GM12878 (cell line): ENCODE measurements around the gene TMEM150A.

ENCODE experiments used
- EZH2 ChIP-seq: IDR thresholded peaks from 2 replicates; pipeline ENCODE4 v1.6.1; 2012; ENCODE audit warnings: low read depth, mild to moderate bottlenecking, control low read depth, inconsistent platforms, low read length, borderline replicate concordance; ENCODE audit not compliant: control insufficient read depth
- GABPA ChIP-seq: IDR thresholded peaks from 2 replicates; pipeline ENCODE4 v1.6.1; 2014; ENCODE audit warnings: antibody characterized with exemption, low read depth, mild to moderate bottlenecking, inconsistent platforms
- MXI1 ChIP-seq: fragments of 150-350 bp; IDR thresholded peaks from 2 replicates; pipeline ENCODE4 v1.6.1; 2011; ENCODE audit warnings: low read depth, mild to moderate bottlenecking, inconsistent platforms, low read length, improper control_type of control experiment
- NFIC ChIP-seq: IDR thresholded peaks from 2 replicates; pipeline ENCODE4 v1.6.1; 2012; ENCODE audit warnings: low read depth, mild to moderate bottlenecking, inconsistent platforms, low read length, moderate library complexity
- PAX8 ChIP-seq: fragments of 450-650 bp; IDR thresholded peaks from 2 replicates; pipeline ENCODE4 v1.6.1; 2017; ENCODE audit warnings: mild to moderate bottlenecking, moderate library complexity
- RFX5 ChIP-seq: IDR thresholded peaks from 2 replicates; pipeline ENCODE4 v1.6.1; 2011; ENCODE audit warnings: low read depth, low read length, improper control_type of control experiment
- SIN3A ChIP-seq: IDR thresholded peaks from 2 replicates; pipeline ENCODE4 v1.6.1; 2012; ENCODE audit warnings: low read depth, low read length, improper control_type of control experiment
- SP1 ChIP-seq: IDR thresholded peaks from one replicate; pipeline ENCODE4 v1.6.1; 2011; ENCODE audit warnings: low read depth, low read length
- YY1 ChIP-seq: IDR thresholded peaks from 2 replicates; pipeline ENCODE4 v1.6.1; 2011; ENCODE audit warnings: low read depth, mild to moderate bottlenecking, low read length
- TF ChIP-seq, protein P1 (sequence below), 3 experiments: IDR thresholded peaks in 2 of 3; conservative IDR thresholded peaks in 1 of 3; 2 replicates each; pipeline ENCODE4 v1.5.1; 2011; ENCODE audit warnings: low read depth in 3 of 3, low read length in 3 of 3, mild to moderate bottlenecking in 3 of 3, control low read depth in 2 of 3, moderate library complexity in 2 of 3, inconsistent platforms in 1 of 3, mixed read lengths in 1 of 3; ENCODE audit not compliant: control insufficient read depth in 2 of 3, insufficient read depth in 1 of 3; ENCODE audit errors: extremely low read depth in 1 of 3
- TF ChIP-seq, protein P2 (sequence below): fragments of 450-650 bp; formaldehyde crosslinking; IDR thresholded peaks from 2 replicates; pipeline ENCODE4 v1.4.0; 2022; ENCODE audit warnings: mild to moderate bottlenecking, moderate library complexity
- TF ChIP-seq, protein P3 (sequence below): IDR thresholded peaks from 2 replicates; pipeline ENCODE4 v1.6.1; 2012; ENCODE audit warnings: mild to moderate bottlenecking, low read depth, low read length

DNA sequence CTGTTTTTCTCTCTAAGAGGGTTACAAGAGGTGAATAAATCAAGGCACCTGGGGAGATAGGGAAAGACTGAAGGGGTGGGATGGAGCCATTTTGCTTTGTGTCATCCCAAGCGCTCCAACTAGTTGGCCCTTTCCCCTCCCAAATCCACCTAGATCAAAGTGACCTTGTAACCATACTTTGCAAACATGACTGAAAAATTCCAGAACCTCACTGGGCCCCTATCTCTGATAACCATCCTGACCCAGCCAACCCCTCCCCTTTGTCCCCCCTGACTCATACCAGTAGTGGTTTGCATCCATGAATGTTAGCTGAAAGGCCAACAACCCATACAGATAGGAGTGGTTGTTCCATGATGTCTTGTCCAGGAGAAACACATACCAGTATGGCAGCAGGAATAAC, 44.3 kb downstream of the TMEM150A start:
- TF ChIP-seq, protein P1, sequence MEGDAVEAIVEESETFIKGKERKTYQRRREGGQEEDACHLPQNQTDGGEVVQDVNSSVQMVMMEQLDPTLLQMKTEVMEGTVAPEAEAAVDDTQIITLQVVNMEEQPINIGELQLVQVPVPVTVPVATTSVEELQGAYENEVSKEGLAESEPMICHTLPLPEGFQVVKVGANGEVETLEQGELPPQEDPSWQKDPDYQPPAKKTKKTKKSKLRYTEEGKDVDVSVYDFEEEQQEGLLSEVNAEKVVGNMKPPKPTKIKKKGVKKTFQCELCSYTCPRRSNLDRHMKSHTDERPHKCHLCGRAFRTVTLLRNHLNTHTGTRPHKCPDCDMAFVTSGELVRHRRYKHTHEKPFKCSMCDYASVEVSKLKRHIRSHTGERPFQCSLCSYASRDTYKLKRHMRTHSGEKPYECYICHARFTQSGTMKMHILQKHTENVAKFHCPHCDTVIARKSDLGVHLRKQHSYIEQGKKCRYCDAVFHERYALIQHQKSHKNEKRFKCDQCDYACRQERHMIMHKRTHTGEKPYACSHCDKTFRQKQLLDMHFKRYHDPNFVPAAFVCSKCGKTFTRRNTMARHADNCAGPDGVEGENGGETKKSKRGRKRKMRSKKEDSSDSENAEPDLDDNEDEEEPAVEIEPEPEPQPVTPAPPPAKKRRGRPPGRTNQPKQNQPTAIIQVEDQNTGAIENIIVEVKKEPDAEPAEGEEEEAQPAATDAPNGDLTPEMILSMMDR (IDR thresholded peaks at IDR 0.05 in 2 of 3, conservative IDR thresholded peaks at IDR 0.05 in 1 of 3; ENCODE audit: control insufficient read depth in 2 of 3, extremely low read depth in 1 of 3, insufficient read depth in 1 of 3, low read depth in 3 of 3, low read length in 3 of 3): no peak
- TF ChIP-seq RFX5 (no peak), PAX8 (no peak), NFIC (no peak), GABPA (no peak), EZH2 (no peak), SIN3A (no peak), YY1 (no peak), MXI1 (no peak), SP1 (no peak)
- TF ChIP-seq, protein P2, sequence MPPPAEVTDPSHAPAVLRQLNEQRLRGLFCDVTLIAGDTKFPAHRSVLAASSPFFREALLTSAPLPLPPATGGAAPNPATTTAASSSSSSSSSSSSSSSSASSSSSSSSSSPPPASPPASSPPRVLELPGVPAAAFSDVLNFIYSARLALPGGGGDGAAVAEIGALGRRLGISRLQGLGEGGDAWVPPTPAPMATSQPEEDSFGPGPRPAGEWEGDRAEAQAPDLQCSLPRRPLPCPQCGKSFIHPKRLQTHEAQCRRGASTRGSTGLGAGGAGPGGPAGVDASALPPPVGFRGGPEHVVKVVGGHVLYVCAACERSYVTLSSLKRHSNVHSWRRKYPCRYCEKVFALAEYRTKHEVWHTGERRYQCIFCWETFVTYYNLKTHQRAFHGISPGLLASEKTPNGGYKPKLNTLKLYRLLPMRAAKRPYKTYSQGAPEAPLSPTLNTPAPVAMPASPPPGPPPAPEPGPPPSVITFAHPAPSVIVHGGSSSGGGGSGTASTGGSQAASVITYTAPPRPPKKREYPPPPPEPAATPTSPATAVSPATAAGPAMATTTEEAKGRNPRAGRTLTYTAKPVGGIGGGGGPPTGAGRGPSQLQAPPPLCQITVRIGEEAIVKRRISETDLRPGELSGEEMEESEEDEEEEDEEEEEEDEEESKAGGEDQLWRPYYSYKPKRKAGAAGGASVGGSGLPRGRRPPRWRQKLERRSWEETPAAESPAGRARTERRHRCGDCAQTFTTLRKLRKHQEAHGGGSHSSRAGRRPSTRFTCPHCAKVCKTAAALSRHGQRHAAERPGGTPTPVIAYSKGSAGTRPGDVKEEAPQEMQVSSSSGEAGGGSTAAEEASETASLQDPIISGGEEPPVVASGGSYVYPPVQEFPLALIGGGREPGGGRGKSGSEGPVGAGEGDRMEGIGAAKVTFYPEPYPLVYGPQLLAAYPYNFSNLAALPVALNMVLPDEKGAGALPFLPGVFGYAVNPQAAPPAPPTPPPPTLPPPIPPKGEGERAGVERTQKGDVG: no peak
- TF ChIP-seq, protein P3, sequence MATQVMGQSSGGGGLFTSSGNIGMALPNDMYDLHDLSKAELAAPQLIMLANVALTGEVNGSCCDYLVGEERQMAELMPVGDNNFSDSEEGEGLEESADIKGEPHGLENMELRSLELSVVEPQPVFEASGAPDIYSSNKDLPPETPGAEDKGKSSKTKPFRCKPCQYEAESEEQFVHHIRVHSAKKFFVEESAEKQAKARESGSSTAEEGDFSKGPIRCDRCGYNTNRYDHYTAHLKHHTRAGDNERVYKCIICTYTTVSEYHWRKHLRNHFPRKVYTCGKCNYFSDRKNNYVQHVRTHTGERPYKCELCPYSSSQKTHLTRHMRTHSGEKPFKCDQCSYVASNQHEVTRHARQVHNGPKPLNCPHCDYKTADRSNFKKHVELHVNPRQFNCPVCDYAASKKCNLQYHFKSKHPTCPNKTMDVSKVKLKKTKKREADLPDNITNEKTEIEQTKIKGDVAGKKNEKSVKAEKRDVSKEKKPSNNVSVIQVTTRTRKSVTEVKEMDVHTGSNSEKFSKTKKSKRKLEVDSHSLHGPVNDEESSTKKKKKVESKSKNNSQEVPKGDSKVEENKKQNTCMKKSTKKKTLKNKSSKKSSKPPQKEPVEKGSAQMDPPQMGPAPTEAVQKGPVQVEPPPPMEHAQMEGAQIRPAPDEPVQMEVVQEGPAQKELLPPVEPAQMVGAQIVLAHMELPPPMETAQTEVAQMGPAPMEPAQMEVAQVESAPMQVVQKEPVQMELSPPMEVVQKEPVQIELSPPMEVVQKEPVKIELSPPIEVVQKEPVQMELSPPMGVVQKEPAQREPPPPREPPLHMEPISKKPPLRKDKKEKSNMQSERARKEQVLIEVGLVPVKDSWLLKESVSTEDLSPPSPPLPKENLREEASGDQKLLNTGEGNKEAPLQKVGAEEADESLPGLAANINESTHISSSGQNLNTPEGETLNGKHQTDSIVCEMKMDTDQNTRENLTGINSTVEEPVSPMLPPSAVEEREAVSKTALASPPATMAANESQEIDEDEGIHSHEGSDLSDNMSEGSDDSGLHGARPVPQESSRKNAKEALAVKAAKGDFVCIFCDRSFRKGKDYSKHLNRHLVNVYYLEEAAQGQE: no peak
